Measurements from ENCODE around the gene DNER.

DNER gene

DNA sequence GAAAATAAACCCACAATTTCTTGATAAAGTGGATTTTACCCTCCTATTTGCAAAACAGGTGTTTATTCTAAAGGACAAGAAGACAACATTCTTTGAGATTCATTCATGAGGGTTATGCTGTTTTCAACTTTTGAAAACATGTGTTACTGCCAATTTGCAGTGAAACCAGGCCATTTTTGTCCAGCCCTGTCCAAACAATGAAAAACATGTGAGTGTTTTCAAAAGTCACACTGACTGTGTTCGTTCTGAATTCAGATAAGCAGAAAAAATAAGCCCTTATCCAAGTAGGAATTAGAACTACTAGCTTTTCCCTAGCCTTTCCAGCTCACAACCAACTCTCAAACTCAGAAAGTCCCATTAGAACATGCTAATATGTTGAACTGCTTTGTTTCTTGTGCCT lies 295.2 kb downstream of the DNER start:
- no peak for DNase-seq
- Histone ChIP-seq H3K36me3 (no peaks in the 10 kb centered on the region), H3K4me1 (no peaks in the 10 kb centered on the region), H3K4me3 (ENCODE audit: low read depth, low read length) (no peak overlapping the region), H3K9me3 (no peaks in the 10 kb centered on the region; the same call in 1 of the 2 replicates), H3K27me3 (no peaks in the 10 kb centered on the region)
- TF ChIP-seq, protein P1, sequence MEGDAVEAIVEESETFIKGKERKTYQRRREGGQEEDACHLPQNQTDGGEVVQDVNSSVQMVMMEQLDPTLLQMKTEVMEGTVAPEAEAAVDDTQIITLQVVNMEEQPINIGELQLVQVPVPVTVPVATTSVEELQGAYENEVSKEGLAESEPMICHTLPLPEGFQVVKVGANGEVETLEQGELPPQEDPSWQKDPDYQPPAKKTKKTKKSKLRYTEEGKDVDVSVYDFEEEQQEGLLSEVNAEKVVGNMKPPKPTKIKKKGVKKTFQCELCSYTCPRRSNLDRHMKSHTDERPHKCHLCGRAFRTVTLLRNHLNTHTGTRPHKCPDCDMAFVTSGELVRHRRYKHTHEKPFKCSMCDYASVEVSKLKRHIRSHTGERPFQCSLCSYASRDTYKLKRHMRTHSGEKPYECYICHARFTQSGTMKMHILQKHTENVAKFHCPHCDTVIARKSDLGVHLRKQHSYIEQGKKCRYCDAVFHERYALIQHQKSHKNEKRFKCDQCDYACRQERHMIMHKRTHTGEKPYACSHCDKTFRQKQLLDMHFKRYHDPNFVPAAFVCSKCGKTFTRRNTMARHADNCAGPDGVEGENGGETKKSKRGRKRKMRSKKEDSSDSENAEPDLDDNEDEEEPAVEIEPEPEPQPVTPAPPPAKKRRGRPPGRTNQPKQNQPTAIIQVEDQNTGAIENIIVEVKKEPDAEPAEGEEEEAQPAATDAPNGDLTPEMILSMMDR (IDR thresholded peaks at IDR 0.05; ENCODE audit: low read depth, low read length) = no peak

DNA sequence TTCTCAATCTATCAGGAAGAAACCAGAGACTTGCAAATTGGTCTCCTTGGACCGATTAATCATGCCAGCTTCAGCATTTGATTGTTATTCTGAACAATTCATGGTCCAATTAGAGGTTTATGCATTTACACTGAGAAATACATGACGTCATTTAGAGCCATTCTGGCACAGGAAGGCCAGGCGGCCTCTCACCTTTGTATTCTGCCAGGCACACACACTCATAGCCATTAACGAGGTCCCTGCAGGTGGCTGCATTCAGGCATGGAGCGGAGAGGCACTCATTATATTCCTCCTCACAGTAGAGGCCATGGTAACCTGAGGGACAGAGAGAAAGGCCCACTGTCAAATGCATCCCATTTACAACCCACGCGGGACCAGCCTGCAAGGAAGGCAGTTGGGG lies 296.4 kb downstream of the DNER start:
- H3K9me3 ChIP-seq = no peaks in the 10 kb centered on the region; the same call in 1 of the 2 replicates
- no peak for DNase-seq
- no peak overlapping the region for H3K4me3 ChIP-seq (ENCODE audit: low read depth, low read length)
- TF ChIP-seq, protein P1 (IDR thresholded peaks at IDR 0.05; ENCODE audit: low read depth, low read length) = no peak
- no peaks in the 10 kb centered on the region for H3K27me3 ChIP-seq
- no peaks in the 10 kb centered on the region for H3K4me1 ChIP-seq
- H3K36me3 ChIP-seq = no peaks in the 10 kb centered on the region

DNA sequence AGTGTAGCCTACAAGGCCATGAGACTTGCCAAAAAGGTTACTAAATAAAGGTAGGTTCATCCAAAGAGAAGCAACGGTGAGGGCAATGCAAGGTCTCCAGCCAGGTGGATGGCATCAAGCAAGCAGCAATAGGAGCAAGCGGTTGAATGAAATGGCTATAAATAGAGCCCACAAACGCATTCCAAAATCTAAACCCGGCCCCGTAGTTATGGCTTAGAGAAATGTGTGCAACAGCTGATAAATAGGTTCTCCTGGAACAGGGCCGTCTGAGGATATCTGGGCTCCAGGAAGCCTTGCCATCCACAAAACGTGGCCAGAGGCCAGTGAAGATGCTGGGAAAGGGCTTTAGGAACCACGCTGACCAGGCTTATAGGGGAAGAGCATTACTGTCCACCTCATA lies 297.2 kb downstream of the DNER start:
- no peak for DNase-seq
- Histone ChIP-seq H3K27me3 (no peaks in the 10 kb centered on the region), H3K4me3 (ENCODE audit: low read depth, low read length) (no peak overlapping the region), H3K4me1 (no peaks in the 10 kb centered on the region), H3K36me3 (no peaks in the 10 kb centered on the region), H3K9me3 (no peaks in the 10 kb centered on the region; the same call in 1 of the 2 replicates)
- TF ChIP-seq, protein P1 (IDR thresholded peaks at IDR 0.05; ENCODE audit: low read depth, low read length) = no peak

DNA sequence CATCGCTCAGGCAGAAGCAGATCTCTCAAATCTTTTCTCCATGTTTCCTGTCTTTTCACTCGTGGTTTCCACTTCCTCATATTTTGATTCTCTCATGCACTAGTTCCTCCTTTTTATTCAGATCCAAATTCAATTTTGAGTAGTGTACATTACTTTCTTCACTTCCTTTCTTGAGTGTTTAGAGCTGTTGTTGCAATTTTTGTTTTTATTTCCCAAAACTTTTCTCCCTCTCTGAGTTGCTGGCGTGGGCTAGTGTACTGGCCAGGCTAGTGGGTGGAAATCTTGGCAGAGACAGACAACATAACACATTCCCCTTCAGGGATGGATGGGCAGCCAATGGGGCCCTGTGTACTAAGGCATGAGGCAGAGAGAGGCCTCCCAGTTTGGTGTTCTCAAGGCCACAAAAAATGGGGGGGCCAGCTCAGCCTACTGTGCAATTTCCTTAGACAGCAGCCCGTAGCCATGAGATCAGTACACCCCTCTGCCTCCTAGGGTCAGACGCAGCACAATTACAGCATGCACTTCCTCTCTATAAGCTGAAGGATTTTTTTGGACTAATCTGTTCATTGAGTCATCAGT lies 298.1 kb downstream of the DNER start:
- H3K9me3 ChIP-seq = no peaks in the 10 kb centered on the region; the same call in 1 of the 2 replicates
- TF ChIP-seq, protein P1 (IDR thresholded peaks at IDR 0.05; ENCODE audit: low read depth, low read length) = no peak
- no peak for DNase-seq
- no peak overlapping the region for H3K4me3 ChIP-seq (ENCODE audit: low read depth, low read length)
- no peaks in the 10 kb centered on the region for H3K36me3 ChIP-seq
- H3K4me1 ChIP-seq = no peaks in the 10 kb centered on the region
- H3K27me3 ChIP-seq = no peaks in the 10 kb centered on the region

DNA sequence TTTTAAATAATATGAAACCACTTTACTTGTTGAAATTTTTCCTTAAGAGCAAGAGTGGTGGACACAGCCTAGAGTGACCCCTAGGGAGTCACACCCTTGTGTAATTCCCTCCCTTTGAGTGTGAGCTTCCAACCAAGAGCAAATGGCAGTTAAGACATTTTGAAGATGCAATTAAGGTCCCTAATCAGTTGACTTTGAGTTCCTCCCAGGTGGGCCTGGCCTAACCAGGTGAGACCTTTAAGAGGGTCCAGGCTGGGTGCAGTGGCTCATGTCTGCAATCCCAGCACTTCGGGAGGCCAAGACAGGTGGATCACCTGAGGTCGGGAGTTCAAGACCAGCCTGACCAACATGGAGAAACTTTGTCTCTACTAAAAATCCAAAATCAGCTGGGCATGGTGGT lies 299.7 kb downstream of the DNER start:
- H3K27me3 ChIP-seq = no peaks in the 10 kb centered on the region
- H3K36me3 ChIP-seq = no peaks in the 10 kb centered on the region
- no peak for DNase-seq
- H3K4me1 ChIP-seq = no peaks in the 10 kb centered on the region
- TF ChIP-seq, protein P1 (IDR thresholded peaks at IDR 0.05; ENCODE audit: low read depth, low read length) = no peak
- H3K4me3 ChIP-seq (ENCODE audit: low read depth, low read length) = no peak overlapping the region
- H3K9me3 ChIP-seq = no peaks in the 10 kb centered on the region; the same call in 1 of the 2 replicates

DNA sequence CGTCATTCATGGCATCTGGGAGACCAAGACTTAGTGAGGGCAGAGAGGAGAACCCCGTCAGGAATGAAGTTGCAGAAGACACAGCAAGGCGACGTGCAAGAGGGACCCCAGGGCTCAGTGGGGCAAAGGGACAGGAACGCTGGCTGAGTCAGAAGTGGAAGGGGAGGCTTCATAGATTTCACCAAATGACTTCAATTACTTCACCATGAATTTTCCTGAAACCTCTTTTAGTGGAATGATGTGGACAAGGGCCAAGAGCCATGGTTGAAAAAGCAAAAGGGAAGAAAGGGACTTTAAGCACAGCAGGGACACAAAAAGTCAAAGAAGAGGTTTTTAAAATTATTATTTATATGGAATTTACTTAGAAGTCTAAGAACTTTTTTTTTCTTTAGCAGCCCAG lies 301.7 kb downstream of the DNER start:
- Histone ChIP-seq H3K9me3 (no peaks in the 10 kb centered on the region; the same call in 1 of the 2 replicates), H3K27me3 (no peaks in the 10 kb centered on the region), H3K4me1 (no peaks in the 10 kb centered on the region), H3K36me3 (no peaks in the 10 kb centered on the region), H3K4me3 (ENCODE audit: low read depth, low read length) (no peak overlapping the region)
- DNase-seq = no peak
- TF ChIP-seq, protein P1 (IDR thresholded peaks at IDR 0.05; ENCODE audit: low read depth, low read length) = no peak
